Dendritic cell treated with granulocyte-macrophage colony-stimulating factor and Interleukin-4, amounts not matched to agents 40 ng/mL and 50 ng/mL, for 4 days (primary cell): Measurements from ENCODE around the gene KRTAP15-1.

ENCODE experiments used
- H3K27ac Mint-ChIP-seq: one replicate; pipeline ENCODE4 v1.8.0; 2022; ENCODE audit warnings: mild to moderate bottlenecking, mixed read lengths
- H3K27me3 Mint-ChIP-seq: one replicate; pipeline ENCODE4 v1.8.0; 2022; ENCODE audit warnings: mild to moderate bottlenecking, mixed read lengths
- H3K36me3 Mint-ChIP-seq: one replicate; pipeline ENCODE4 v1.8.0; 2022; ENCODE audit warnings: low read depth, mixed read lengths
- H3K4me1 Mint-ChIP-seq: one replicate; pipeline ENCODE4 v1.8.0; 2022; ENCODE audit warnings: low read depth, mixed read lengths
- H3K4me3 Mint-ChIP-seq: one replicate; pipeline ENCODE4 v1.8.0; 2022; ENCODE audit warnings: mild to moderate bottlenecking, moderate library complexity, mixed read lengths
- H3K9me3 Mint-ChIP-seq: one replicate; pipeline ENCODE4 v1.8.0; 2022; ENCODE audit warnings: mixed read lengths
- intact Hi-C: fragments of 100-400 bp; cut with micrococcal nuclease; formaldehyde crosslinking; loops from one replicate; pipeline ENCODE4 v1.15.0; 2022

KRTAP15-1 gene, protein sequence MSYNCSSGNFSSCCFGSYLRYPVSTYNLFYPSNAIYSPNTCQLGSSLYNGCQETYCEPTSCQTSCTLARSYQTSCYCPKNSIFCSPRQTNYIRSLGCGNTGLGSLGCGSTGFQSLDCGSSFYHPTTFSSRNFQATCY

DNA sequence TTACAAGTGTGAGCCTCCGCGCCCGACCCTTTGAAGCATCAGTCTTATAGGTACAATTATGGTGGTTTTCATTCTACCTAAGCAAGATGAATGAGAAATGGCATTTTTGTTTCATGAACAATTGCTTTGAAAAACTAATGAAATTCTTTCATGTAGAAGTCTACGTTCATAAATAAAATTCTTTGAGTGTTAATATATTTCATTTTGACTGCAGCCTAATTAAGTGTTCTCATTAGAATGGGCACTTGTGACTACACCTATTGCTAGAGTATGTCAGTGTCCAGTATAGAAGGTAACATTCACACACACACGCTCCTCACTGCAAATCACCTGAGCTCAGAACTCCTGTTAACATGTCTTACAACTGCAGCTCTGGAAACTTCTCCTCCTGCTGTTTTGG is at the start of gene KRTAP15-1:
KRTAP15-1 (plus strand) TSS at position 301 of the 400 bp plus-strand sequence; CDS start at position 354, 53 bp downstream.
- no peaks in the 10 kb centered on the region for H3K36me3 Mint-ChIP-seq
- no peak within 1 kb of the TSS for H3K27ac Mint-ChIP-seq
- intact Hi-C loops, result no loop called here
- H3K27me3 Mint-ChIP-seq, result no peaks in the 10 kb centered on the region
- no peaks in the 10 kb centered on the region for H3K4me1 Mint-ChIP-seq
- no peak within 1 kb of the TSS for H3K4me3 Mint-ChIP-seq
- H3K9me3 Mint-ChIP-seq, result no peaks in the 10 kb centered on the region

DNA sequence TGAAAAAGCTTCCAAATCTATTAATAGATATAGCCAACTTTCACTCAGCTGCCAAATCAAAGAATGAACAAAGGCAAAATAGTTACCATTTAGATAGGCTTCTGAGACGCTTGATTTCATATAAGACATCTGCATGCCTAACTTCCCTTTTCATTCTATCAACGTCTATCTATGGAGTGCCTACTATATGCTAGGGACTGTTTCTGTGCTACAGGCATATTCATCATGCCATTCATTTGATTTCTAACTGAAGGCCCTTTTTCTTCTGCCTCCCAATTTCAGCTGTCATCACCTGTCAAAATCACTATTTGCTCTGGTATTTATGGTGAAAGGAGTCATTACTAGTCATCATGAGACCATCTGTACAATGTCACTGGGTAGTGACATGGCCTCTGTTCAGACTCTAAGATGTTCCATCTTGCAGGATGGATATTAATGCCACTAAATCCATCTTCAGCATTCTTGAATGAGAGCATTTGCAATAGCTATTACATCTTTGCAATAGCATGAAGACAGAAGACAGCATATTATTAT is 48.5 kb upstream of the KRTAP15-1 start:
- Mint-ChIP-seq H3K4me3 (no peak overlapping the region), H3K27me3 (no peaks in the 10 kb centered on the region), H3K4me1 (no peaks in the 10 kb centered on the region), H3K36me3 (no peaks in the 10 kb centered on the region), H3K27ac (no peak overlapping the region), H3K9me3 (peaks cover 11% of the 10 kb centered on the region)
- intact Hi-C loops, result no loop called here

DNA sequence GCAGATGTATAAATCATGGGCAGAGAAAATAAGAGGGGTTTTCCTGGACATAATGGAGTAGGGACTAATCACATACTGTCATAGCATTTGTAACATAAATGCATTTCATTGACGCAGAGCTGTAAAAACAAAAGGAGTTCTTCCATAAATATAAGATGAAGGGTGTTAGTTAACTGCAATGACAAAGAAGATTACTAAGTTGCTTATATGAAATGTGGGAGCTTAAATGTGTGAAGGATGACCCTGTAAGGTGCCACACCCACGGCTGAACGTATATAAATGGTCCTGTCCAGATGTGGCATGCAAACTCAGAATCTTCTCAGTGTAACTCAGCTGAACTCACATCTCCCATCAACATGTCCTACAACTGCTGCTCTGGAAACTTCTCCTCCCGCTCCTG is 44.3 kb upstream of the KRTAP15-1 start, which contains the start of gene KRTAP13-1:
KRTAP13-1 (plus strand) TSS at position 301 of the 400 bp plus-strand sequence; CDS start at position 357, 56 bp downstream.
- peaks cover under 1% of the 10 kb centered on the region for H3K9me3 Mint-ChIP-seq
- intact Hi-C loops, result no loop called here
- no peaks in the 10 kb centered on the region for H3K36me3 Mint-ChIP-seq
- no peak within 1 kb of the TSS for H3K27ac Mint-ChIP-seq
- H3K4me3 Mint-ChIP-seq, result no peak within 1 kb of the TSS
- H3K27me3 Mint-ChIP-seq, result no peaks in the 10 kb centered on the region
- no peaks in the 10 kb centered on the region for H3K4me1 Mint-ChIP-seq

DNA sequence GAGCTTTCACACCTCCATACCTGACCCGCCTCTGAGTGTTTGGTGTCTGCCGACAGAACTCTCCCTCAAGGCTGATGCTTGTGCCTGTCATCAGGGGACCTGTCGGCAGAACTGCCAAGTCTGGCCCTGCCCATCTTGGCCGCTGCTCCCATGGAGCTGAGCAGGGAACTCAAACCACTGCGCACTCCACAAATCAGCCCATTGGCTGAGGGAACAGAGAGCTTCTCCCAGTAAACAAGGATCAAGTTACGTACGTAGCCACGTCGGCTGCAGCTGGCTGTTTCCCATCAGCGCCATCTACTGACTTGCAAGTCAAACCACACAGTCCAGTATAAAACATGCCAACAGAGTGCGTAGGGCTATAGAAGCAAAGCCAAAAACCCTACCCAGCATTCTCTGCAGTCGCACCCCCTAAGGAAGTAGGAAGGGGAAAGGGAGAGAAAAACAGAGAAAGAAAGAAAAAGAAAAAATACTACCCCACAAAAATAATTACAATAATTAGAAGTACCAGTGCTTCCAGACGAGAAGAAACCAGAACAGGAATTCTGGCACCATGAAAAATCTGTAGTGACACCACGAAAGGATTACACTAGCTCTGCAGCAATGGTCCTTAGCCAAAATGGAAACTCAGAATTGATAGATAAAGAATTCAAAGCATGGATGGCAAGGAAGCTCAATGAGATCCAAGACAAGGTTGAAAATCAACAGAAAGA is 31.1 kb upstream of the KRTAP15-1 start:
- Mint-ChIP-seq H3K27ac (no peak overlapping the region), H3K9me3 (no peaks in the 10 kb centered on the region), H3K4me3 (no peak overlapping the region), H3K4me1 (no peaks in the 10 kb centered on the region), H3K36me3 (no peaks in the 10 kb centered on the region), H3K27me3 (no peaks in the 10 kb centered on the region)
- intact Hi-C loops, result no loop called here

DNA sequence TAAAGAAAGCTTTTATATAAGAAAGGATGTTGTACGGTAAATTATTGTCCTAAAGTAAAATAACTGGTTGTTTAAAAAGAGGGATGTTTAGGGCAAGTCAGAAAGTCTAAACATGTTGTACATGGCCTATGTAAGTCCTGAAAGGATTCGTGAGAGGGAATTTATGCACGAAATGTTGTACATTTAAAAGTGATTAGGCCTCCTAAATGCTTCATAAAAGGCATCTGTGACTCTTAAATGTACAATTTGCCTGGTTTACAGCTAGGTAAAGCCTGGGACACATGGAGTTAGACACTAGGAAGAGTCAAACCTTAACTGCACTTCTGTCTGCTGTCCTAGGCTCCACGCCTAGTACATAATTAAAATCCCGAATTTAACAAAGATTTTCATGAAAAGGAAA is 24.1 kb upstream of the KRTAP15-1 start:
- Mint-ChIP-seq H3K4me1 (no peaks in the 10 kb centered on the region), H3K36me3 (no peaks in the 10 kb centered on the region), H3K9me3 (peaks cover 17% of the 10 kb centered on the region), H3K27me3 (no peaks in the 10 kb centered on the region), H3K27ac (no peak overlapping the region), H3K4me3 (no peak overlapping the region)
- intact Hi-C loops, result no loop called here

DNA sequence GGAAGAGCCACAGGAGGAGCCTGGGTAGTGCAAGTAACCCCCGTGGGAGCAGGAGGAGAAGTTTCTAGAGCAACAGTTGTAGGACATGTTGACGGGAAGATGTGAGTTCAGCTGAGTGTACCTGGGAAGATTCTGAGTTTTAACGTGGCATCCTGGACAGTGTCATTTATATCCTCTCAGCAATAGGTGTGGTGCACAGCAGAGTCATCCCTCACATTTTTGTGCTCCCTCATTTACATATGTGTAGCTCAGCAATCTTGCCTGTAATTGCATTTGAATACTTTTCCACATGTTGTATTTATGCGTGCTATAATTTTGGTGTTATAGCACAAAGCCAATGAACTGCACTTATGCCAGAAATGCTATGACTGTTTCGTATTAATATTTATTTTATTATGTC is 14.2 kb upstream of the KRTAP15-1 start, which contains the start of gene KRTAP13-3:
KRTAP13-3 (minus strand) TSS at position 101 of the 400 bp plus-strand sequence; CDS start at position 87, 14 bp downstream.
- H3K4me3 Mint-ChIP-seq, result no peak within 1 kb of the TSS
- no peaks in the 10 kb centered on the region for H3K4me1 Mint-ChIP-seq
- intact Hi-C loops, result no loop called here
- H3K27ac Mint-ChIP-seq, result no peak within 1 kb of the TSS
- H3K27me3 Mint-ChIP-seq, result no peaks in the 10 kb centered on the region
- H3K36me3 Mint-ChIP-seq, result no peaks in the 10 kb centered on the region
- no peaks in the 10 kb centered on the region for H3K9me3 Mint-ChIP-seq

DNA sequence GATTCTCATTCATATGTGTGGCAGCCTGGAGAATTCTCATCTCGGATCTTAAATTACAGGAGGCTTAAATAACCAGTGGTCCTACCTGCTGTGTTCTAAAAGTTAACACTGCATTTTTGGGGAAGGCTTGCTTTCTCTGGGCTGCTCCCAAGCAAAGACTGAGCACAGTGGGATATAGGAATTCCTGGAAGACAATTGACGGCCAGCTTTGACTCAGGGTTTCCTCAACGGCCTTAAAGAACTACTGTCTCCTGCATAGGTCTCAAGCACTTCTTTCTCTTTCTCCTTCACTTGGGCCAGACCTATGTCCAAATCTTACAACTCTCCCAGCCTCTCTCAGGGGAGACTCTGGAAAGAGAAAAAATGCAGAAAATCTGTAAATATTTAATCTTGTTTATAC is 13.3 kb upstream of the KRTAP15-1 start:
- Mint-ChIP-seq H3K4me3 (no peak overlapping the region), H3K36me3 (no peaks in the 10 kb centered on the region), H3K4me1 (no peaks in the 10 kb centered on the region), H3K27me3 (no peaks in the 10 kb centered on the region), H3K9me3 (no peaks in the 10 kb centered on the region), H3K27ac (no peak overlapping the region)
- intact Hi-C loops, result no loop called here

DNA sequence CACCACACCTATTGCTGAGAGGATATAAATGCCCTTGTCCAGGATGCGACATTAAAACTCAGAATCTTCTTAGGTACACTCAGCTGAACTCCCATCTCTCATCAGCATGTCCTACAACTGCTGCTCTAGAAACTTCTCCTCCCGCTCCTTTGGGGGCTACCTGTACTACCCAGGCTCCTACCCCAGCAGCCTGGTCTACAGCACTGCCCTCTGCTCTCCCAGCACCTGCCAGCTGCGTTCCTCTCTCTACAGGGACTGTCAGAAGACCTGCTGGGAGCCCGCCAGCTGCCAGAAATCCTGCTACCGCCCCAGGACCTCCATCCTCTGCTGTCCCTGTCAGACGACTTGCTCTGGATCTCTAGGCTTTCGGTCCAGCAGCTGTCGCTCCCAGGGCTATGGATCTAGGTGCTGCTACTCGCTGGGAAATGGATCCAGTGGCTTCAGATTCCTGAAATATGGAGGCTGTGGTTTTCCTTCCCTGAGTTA is 9.9 kb upstream of the KRTAP15-1 start, which contains the start of gene KRTAP13-4:
KRTAP13-4 (plus strand) TSS at position 51 of the 486 bp plus-strand sequence; CDS start at position 107, 56 bp downstream.
- no peaks in the 10 kb centered on the region for H3K27me3 Mint-ChIP-seq
- H3K9me3 Mint-ChIP-seq, result no peaks in the 10 kb centered on the region
- no peaks in the 10 kb centered on the region for H3K36me3 Mint-ChIP-seq
- no peaks in the 10 kb centered on the region for H3K4me1 Mint-ChIP-seq
- no peak within 1 kb of the TSS for H3K4me3 Mint-ChIP-seq
- no peak within 1 kb of the TSS for H3K27ac Mint-ChIP-seq
- intact Hi-C loops, result no loop called here

DNA sequence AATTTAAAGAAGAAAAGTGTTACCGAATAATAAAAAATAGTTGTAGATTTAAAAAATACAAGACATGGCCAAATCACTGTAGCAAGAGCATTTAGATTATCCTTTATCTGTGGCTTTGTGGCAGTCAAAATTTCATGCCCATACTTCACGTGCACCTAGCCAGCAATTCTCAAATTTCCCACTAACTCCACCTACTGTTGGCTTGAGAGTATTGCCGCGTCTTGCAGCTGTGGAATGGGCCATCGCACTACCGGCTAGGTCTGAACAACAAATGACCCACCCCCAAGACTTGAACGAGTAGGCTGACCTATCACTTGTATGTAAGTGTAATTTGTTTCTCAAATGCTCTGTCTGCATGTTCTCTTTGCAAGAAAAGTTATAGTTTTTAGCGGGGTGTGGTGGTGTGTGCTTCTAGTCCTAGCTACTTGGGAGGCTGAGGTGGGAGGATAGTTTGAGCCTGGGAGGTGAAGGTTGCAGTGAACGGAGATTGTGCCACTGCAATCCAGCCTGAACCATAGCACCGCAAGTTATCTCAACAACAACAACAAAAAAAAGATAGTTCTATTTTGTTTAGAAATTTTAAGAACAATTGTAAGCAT is 5.9 kb upstream of the KRTAP15-1 start:
- intact Hi-C loops, result no loop called here
- Mint-ChIP-seq H3K27ac (no peak overlapping the region), H3K9me3 (no peaks in the 10 kb centered on the region), H3K36me3 (no peaks in the 10 kb centered on the region), H3K4me1 (no peaks in the 10 kb centered on the region), H3K27me3 (no peaks in the 10 kb centered on the region), H3K4me3 (no peak overlapping the region)

DNA sequence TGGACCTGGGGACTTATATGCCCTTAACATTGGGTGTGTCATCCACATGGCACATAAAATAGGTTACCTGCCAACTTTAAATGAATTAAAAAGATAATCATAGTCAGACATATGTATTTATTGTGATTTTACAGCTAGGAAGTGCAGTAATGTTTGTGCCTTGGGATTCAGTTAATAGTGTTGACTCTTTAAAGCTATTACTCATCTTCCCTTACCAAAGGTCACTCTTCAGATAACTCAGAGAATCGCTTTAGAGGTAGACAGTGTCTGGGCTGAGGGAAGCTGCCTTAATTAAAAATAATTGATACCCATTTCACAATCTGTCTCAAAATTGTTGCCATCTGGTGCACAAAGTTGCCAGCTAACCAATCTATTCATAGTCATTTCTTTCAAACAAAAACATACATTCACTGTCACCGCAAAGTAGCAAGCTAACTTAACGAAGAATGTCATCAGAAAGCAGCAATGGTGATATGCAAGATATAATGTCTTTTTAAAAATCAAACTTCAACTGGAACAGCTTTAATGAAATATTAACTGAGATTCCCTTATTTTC is 3.0 kb upstream of the KRTAP15-1 start:
- intact Hi-C loops, result no loop called here
- Mint-ChIP-seq H3K27ac (no peak overlapping the region), H3K36me3 (no peaks in the 10 kb centered on the region), H3K27me3 (no peaks in the 10 kb centered on the region), H3K4me1 (no peaks in the 10 kb centered on the region), H3K9me3 (no peaks in the 10 kb centered on the region), H3K4me3 (no peak overlapping the region)

DNA sequence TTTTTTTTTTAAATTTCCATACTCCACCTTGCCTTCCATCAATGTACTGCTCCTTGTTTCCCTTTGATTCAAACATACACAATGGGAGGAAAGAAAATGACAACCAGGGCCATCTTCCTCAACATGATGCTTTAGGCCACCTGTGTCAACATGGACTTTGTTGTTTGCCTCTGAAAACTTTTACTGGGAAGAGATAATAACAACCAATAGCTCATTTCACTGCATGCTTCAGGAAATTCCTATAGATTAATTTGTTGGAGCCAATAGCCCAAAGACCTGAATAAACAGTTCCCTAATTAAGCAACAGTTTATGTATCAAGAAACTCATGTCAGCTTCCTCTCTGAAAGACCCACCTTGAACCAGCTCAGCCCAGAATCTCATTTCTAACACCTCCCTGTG is 3.2 kb downstream of the KRTAP15-1 start:
- no peak overlapping the region for H3K27ac Mint-ChIP-seq
- H3K4me1 Mint-ChIP-seq, result no peaks in the 10 kb centered on the region
- H3K4me3 Mint-ChIP-seq, result no peak overlapping the region
- H3K36me3 Mint-ChIP-seq, result no peaks in the 10 kb centered on the region
- no peaks in the 10 kb centered on the region for H3K27me3 Mint-ChIP-seq
- intact Hi-C loops, result no loop called here
- no peaks in the 10 kb centered on the region for H3K9me3 Mint-ChIP-seq

DNA sequence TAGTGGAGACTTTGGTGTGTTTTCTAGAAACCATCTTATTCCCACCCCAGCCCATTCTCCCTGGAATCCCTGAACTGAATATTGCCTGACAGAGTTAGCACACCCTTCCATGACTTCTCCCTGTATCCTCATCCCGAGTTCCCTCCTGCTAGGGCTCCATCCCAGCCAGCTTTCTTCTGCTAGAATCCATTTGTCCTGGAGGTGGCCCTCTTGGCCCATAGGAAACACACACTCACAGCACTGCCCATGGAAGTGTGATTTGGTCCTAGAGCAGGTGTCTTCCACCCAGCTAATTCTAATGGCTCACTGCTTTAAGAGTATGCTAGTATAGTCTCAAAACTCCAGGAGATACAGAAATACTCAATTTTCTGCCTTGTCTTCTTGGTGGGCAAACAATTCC is 4.1 kb downstream of the KRTAP15-1 start:
- intact Hi-C loops, result no loop called here
- H3K27ac Mint-ChIP-seq, result no peak overlapping the region
- H3K4me3 Mint-ChIP-seq, result no peak overlapping the region
- no peaks in the 10 kb centered on the region for H3K9me3 Mint-ChIP-seq
- no peaks in the 10 kb centered on the region for H3K36me3 Mint-ChIP-seq
- no peaks in the 10 kb centered on the region for H3K4me1 Mint-ChIP-seq
- H3K27me3 Mint-ChIP-seq, result no peaks in the 10 kb centered on the region

DNA sequence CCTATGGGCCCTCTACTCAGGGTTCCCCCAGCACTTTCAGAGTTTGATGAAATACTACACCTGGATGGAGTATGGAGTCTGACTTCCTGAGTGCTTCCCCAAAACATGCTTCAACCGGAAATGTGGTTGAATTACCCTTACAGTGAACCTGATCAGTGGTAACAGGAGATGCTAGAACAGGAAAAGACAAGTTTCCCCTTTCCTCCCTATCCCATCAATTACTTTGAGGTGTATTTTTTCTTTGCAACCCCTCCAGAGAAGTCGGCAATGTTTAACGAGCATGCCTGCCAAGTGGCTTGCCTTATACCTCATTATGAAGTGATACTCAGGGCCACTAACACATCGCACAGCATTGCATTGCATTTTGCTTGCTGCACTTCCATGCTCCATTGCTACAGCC is 7.0 kb downstream of the KRTAP15-1 start:
- no peaks in the 10 kb centered on the region for H3K27me3 Mint-ChIP-seq
- intact Hi-C loops, result no loop called here
- H3K36me3 Mint-ChIP-seq, result no peaks in the 10 kb centered on the region
- H3K4me3 Mint-ChIP-seq, result no peak overlapping the region
- no peaks in the 10 kb centered on the region for H3K9me3 Mint-ChIP-seq
- no peaks in the 10 kb centered on the region for H3K4me1 Mint-ChIP-seq
- no peak overlapping the region for H3K27ac Mint-ChIP-seq

DNA sequence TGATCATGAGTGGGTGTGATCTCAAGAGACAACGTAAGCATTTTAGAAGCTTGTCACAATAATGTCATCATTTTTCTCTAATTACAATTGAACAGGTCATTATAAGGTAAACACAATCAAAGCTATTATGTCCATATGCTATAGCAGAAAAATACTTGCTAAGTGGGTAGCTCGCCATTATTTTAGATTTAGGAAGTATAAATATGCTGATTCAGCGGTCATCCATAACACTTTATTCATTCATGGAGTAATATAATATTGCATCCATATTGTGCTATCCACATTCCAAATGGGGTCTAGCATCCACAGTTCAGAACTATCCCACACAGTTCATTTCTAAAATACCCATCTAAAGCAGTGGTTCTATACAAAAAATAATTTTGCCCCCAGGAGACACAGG is 8.4 kb downstream of the KRTAP15-1 start:
- intact Hi-C loops, result no loop called here
- no peak overlapping the region for H3K27ac Mint-ChIP-seq
- no peak overlapping the region for H3K4me3 Mint-ChIP-seq
- H3K4me1 Mint-ChIP-seq, result no peaks in the 10 kb centered on the region
- H3K9me3 Mint-ChIP-seq, result no peaks in the 10 kb centered on the region
- H3K27me3 Mint-ChIP-seq, result no peaks in the 10 kb centered on the region
- H3K36me3 Mint-ChIP-seq, result no peaks in the 10 kb centered on the region
